GM23338 (cell line): ENCODE results near the gene ZBTB39. TPM values are rescaled to one million over a fixed set of nuclear protein-coding genes. Genes with fewer than 3 reads are reported as not detected.
"Not testable (repeated sequence)": the region's sequence is repeated elsewhere in the genome, so short reads cannot be mapped to it uniquely, and the experiment has no call there.

Experiments
- ATAC-seq: fragments of 200-7000 bp; cut with Tn5 transposase; 3 replicates; pipeline ENCODE4 v1.9.1; 2020
- DNase-seq: peaks from one replicate; pipeline ENCODE4 v3.0.0-alpha.2; 2015; ENCODE audit warnings: low spot score
- H2AFZ ChIP-seq: fragments of 200-600 bp; sonication (generic); 2 replicates; pipeline ENCODE4 v1.8.0; 2016; ENCODE audit warnings: antibody characterized with exemption, mild to moderate bottlenecking, moderate library complexity
- H3F3A ChIP-seq: fragments of 200-600 bp; sonication (generic); replicated peaks from 2 replicates; pipeline ENCODE4 v1.8.0; 2017; ENCODE audit warnings: antibody characterized with exemption, mixed run types, low read depth
- H3K27ac ChIP-seq: fragments of 200-600 bp; sonication (generic); 2 replicates; pipeline ENCODE4 v1.6.1; 2016; ENCODE audit warnings: low read depth
- H3K27me3 ChIP-seq: fragments of 200-600 bp; sonication (generic); 2 replicates; pipeline ENCODE4 v1.8.0; 2016; ENCODE audit warnings: mild to moderate bottlenecking, mixed run types, moderate library complexity; ENCODE audit not compliant: insufficient read depth
- H3K36me3 ChIP-seq: fragments of 200-600 bp; sonication (generic); 2 replicates; pipeline ENCODE4 v1.8.0; 2016; ENCODE audit warnings: mild to moderate bottlenecking; ENCODE audit not compliant: insufficient read depth
- H3K4me1 ChIP-seq: fragments of 200-600 bp; sonication (generic); 2 replicates; pipeline ENCODE4 v1.8.0; 2016; ENCODE audit warnings: mild to moderate bottlenecking, moderate library complexity; ENCODE audit not compliant: insufficient read depth
- H3K4me2 ChIP-seq: fragments of 200-600 bp; sonication (generic); 2 replicates; pipeline ENCODE4 v1.7.1; 2017; ENCODE audit warnings: mixed run types
- H3K4me3 ChIP-seq: fragments of 200-600 bp; sonication (generic); 2 replicates; pipeline ENCODE4 v1.6.1; 2016; ENCODE audit warnings: mixed run types
- H3K79me2 ChIP-seq: fragments of 200-600 bp; sonication (generic); replicated peaks from 2 replicates; pipeline ENCODE4 v1.8.0; 2017; ENCODE audit warnings: mild to moderate bottlenecking; ENCODE audit not compliant: insufficient read depth
- H3K9me2 ChIP-seq: fragments of 200-600 bp; sonication (generic); 2 replicates; pipeline ENCODE4 v1.8.0; 2017; ENCODE audit not compliant: insufficient read depth
- H4K20me1 ChIP-seq: fragments of 200-600 bp; sonication (generic); replicated peaks from 2 replicates; pipeline ENCODE4 v1.8.0; 2017; ENCODE audit warnings: mild to moderate bottlenecking; ENCODE audit not compliant: insufficient read depth
- H3K27ac Mint-ChIP-seq: 2 replicates; pipeline ENCODE4 v1.8.0; 2020; ENCODE audit warnings: inconsistent platforms, mild to moderate bottlenecking, moderate library complexity, mixed read lengths
- H3K27me3 Mint-ChIP-seq: 3 replicates; pipeline ENCODE4 v1.8.0; 2022; ENCODE audit warnings: low read depth, mild to moderate bottlenecking, moderate library complexity, mixed read lengths, inconsistent platforms; ENCODE audit not compliant: insufficient read depth, poor library complexity
- H3K36me3 Mint-ChIP-seq: 3 replicates; pipeline ENCODE4 v1.8.0; 2021; ENCODE audit warnings: low read depth, mild to moderate bottlenecking, inconsistent platforms, moderate library complexity, mixed read lengths
- H3K4me1 Mint-ChIP-seq: 3 replicates; pipeline ENCODE4 v1.8.0; 2020; ENCODE audit warnings: mild to moderate bottlenecking, inconsistent platforms, mixed read lengths
- H3K4me3 Mint-ChIP-seq: 3 replicates; pipeline ENCODE4 v1.8.0; 2021; ENCODE audit warnings: moderate library complexity, mild to moderate bottlenecking, inconsistent platforms, mixed read lengths
- H3K9me3 Mint-ChIP-seq: 3 replicates; pipeline ENCODE4 v1.8.0; 2020; ENCODE audit warnings: moderate library complexity, mild to moderate bottlenecking, inconsistent platforms, mixed read lengths
- CREB1 ChIP-seq: fragments of 250-450 bp; sonication (Bioruptor Pico); IDR thresholded peaks from 2 replicates; pipeline ENCODE4 v1.5.0; 2020; ENCODE audit warnings: low read depth, mild to moderate bottlenecking, moderate library complexity
- NANOG ChIP-seq: IDR thresholded peaks from 2 replicates; pipeline ENCODE4 v1.6.1; 2016; ENCODE audit warnings: antibody characterized with exemption, borderline replicate concordance
- POLR2AphosphoS5 ChIP-seq: IDR thresholded peaks from 2 replicates; pipeline ENCODE4 v1.6.1; 2016; ENCODE audit warnings: antibody characterized with exemption, low read depth
- STAT1 ChIP-seq: IDR thresholded peaks from one replicate; pipeline ENCODE4 v1.6.1; 2016; ENCODE audit warnings: antibody characterized with exemption; ENCODE audit not compliant: unreplicated experiment
- ZNF114 ChIP-seq: fragments of 250-450 bp; sonication (Bioruptor Pico); IDR thresholded peaks from 2 replicates; pipeline ENCODE4 v1.5.0; 2020; ENCODE audit warnings: mild to moderate bottlenecking, moderate library complexity
- ZNF331 ChIP-seq: fragments of 250-450 bp; sonication (Bioruptor Pico); IDR thresholded peaks from 2 replicates; pipeline ENCODE4 v1.5.0; 2020; ENCODE audit warnings: low read depth, mild to moderate bottlenecking, moderate library complexity
- polyA plus RNA-seq: library from polyadenylated mRNA; unstranded; fragments of >200 nt; fragmentation: Nextera tagmentation; extraction: Ambion mirVana; gene quantifications from 2 replicates; pipeline ENCODE4 v1.2.1, GENCODE V29; 2016
- total RNA-seq: library from RNA; depleted of rRNA; stranded (reverse); fragments of >200 nt; shearing (Covaris generic); gene quantifications from 2 replicates; pipeline ENCODE4 v1.2.3, GENCODE V29; 2014
- TF ChIP-seq, protein P1 (sequence below): IDR thresholded peaks from one replicate; pipeline ENCODE4 v1.6.1; 2018; ENCODE audit warnings: antibody characterized with exemption; ENCODE audit not compliant: unreplicated experiment
- TF ChIP-seq, protein P2 (sequence below): IDR thresholded peaks from 2 replicates; pipeline ENCODE4 v1.6.1; 2016; ENCODE audit warnings: antibody characterized with exemption

ZBTB39 gene
- total and polyA plus RNA-seq, 2 experiments from 2014 or later = 6.6 to 26.7 TPM

DNA sequence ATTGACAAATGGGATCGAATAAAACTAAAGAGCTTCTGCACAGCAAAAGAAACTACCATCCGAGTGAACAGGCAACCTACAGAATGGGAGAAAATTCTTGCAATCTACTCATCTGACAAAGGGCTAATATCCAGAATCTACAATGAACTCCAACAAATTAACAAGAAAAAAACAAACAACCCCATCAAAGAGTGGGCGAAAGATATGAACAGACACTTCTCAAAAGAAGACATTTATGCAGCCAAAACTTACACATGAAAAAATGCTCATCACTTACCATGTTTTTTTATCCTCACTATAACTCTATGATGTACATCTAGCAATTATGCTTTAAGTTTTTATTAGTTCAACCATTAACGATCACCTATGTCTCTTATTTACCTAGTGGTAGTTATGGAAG lies 47.6 kb upstream of the ZBTB39 start:
- H3K27me3 Mint-ChIP-seq, H3K4me3 Mint-ChIP-seq, H3F3A ChIP-seq, H3K4me2 ChIP-seq, H3K27me3 ChIP-seq, H3K9me3 Mint-ChIP-seq, H3K4me1 Mint-ChIP-seq, H3K4me3 ChIP-seq, H3K79me2 ChIP-seq, H3K27ac Mint-ChIP-seq, H3K27ac ChIP-seq, H3K4me1 ChIP-seq, H2AFZ ChIP-seq, H4K20me1 ChIP-seq, DNase-seq, H3K9me2 ChIP-seq, ATAC-seq: not testable (repeated sequence)
- H3K36me3 ChIP-seq = peaks cover 19% of the 10 kb centered on the region
- peaks cover 32% of the 10 kb centered on the region for H3K36me3 Mint-ChIP-seq

DNA sequence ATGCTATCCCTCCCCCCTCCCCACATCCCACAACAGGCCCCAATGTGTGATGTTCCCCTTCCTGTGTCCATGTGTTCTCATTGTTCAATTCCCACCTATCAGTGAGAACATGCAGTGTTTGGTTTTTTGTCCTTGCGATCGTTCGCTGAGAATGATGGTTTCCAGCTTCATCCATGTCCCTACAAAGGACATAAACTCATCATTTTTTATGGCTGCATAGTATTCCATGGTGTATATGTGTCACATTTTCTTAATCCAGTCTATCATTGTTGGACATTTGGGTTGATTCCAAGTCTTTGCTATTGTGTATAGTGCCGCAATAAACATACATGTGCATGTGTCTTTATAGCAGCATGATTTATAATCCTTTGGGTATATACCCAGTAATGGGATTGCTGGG lies 46.8 kb upstream of the ZBTB39 start:
- H3K36me3 Mint-ChIP-seq = peaks cover 24% of the 10 kb centered on the region; the same call in 2 of the 3 replicates
- H2AFZ ChIP-seq, H3F3A ChIP-seq, H3K9me2 ChIP-seq, H3K4me3 ChIP-seq, H3K4me1 ChIP-seq, H3K27me3 Mint-ChIP-seq, H3K27ac ChIP-seq, H3K4me1 Mint-ChIP-seq, H4K20me1 ChIP-seq, H3K4me2 ChIP-seq, DNase-seq, ATAC-seq, H3K27ac Mint-ChIP-seq, H3K9me3 Mint-ChIP-seq, H3K4me3 Mint-ChIP-seq, H3K79me2 ChIP-seq, H3K27me3 ChIP-seq: not testable (repeated sequence)
- H3K36me3 ChIP-seq = peaks cover 11% of the 10 kb centered on the region; the same call in 1 of the 2 replicates

DNA sequence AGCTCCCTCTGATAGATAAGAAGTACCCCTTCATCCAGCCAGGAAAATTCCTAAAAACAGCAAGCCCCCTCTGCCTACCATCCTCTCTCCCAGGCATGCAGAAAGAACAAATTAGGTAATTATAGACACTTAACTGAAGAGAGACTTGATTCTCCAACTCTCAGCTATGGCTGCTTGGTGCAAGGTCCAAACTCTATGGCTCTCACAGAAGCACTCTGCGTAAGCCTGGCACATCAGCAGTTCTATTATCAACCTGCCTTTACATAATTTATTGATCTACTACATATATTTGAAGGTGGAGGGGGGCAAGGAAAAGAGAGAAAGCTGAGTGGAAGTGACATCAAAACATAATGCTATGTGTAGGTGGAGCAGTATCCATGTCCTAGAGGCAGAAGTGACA lies 44.7 kb upstream of the ZBTB39 start:
- no peak overlapping the region for H3K27ac Mint-ChIP-seq
- H3K79me2 ChIP-seq = no peaks in the 10 kb centered on the region
- TF ChIP-seq CREB1 (CRISPR knock-in tag) (no peak), ZNF331 (CRISPR knock-in tag) (no peak), POLR2AphosphoS5 (no peak), STAT1 (no peak), NANOG (no peak), ZNF114 (CRISPR knock-in tag) (no peak)
- TF ChIP-seq, protein P1, sequence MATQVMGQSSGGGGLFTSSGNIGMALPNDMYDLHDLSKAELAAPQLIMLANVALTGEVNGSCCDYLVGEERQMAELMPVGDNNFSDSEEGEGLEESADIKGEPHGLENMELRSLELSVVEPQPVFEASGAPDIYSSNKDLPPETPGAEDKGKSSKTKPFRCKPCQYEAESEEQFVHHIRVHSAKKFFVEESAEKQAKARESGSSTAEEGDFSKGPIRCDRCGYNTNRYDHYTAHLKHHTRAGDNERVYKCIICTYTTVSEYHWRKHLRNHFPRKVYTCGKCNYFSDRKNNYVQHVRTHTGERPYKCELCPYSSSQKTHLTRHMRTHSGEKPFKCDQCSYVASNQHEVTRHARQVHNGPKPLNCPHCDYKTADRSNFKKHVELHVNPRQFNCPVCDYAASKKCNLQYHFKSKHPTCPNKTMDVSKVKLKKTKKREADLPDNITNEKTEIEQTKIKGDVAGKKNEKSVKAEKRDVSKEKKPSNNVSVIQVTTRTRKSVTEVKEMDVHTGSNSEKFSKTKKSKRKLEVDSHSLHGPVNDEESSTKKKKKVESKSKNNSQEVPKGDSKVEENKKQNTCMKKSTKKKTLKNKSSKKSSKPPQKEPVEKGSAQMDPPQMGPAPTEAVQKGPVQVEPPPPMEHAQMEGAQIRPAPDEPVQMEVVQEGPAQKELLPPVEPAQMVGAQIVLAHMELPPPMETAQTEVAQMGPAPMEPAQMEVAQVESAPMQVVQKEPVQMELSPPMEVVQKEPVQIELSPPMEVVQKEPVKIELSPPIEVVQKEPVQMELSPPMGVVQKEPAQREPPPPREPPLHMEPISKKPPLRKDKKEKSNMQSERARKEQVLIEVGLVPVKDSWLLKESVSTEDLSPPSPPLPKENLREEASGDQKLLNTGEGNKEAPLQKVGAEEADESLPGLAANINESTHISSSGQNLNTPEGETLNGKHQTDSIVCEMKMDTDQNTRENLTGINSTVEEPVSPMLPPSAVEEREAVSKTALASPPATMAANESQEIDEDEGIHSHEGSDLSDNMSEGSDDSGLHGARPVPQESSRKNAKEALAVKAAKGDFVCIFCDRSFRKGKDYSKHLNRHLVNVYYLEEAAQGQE = no peak
- TF ChIP-seq, protein P2, sequence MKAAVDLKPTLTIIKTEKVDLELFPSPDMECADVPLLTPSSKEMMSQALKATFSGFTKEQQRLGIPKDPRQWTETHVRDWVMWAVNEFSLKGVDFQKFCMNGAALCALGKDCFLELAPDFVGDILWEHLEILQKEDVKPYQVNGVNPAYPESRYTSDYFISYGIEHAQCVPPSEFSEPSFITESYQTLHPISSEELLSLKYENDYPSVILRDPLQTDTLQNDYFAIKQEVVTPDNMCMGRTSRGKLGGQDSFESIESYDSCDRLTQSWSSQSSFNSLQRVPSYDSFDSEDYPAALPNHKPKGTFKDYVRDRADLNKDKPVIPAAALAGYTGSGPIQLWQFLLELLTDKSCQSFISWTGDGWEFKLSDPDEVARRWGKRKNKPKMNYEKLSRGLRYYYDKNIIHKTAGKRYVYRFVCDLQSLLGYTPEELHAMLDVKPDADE = no peak

More for the DNA sequence above, 44.7 kb upstream of the ZBTB39 start:
- no peak overlapping the region for H3K27ac ChIP-seq
- H4K20me1 ChIP-seq = peaks cover 4% of the 10 kb centered on the region; the same call in 1 of the 2 replicates
- Mint-ChIP-seq H3K9me3 (no peaks in the 10 kb centered on the region), H3K4me3 (no peak overlapping the region), H3K4me1 (peaks cover 2% of the 10 kb centered on the region; the same call in 1 of the 3 replicates), H3K36me3 (peaks cover 12% of the 10 kb centered on the region; the same call in 2 of the 3 replicates), H3K27me3 (no peaks in the 10 kb centered on the region)
- H3K4me2 ChIP-seq = no peak overlapping the region
- no peaks in the 10 kb centered on the region; the same call in 1 of the 2 replicates for H3K9me2 ChIP-seq
- no peaks in the 10 kb centered on the region for H3K36me3 ChIP-seq
- no peak overlapping the region for H2AFZ ChIP-seq
- no peak for DNase-seq
- no peaks in the 10 kb centered on the region for H3K27me3 ChIP-seq
- H3F3A ChIP-seq = 0 out of 2 replicates have a peak, but pooled peaks cover 2% of the 10 kb centered on the region
- ATAC-seq = no peak
- H3K4me1 ChIP-seq = no peaks in the 10 kb centered on the region
- no peak overlapping the region for H3K4me3 ChIP-seq
